ENCODE measurements around the gene BRI3.

DNA sequence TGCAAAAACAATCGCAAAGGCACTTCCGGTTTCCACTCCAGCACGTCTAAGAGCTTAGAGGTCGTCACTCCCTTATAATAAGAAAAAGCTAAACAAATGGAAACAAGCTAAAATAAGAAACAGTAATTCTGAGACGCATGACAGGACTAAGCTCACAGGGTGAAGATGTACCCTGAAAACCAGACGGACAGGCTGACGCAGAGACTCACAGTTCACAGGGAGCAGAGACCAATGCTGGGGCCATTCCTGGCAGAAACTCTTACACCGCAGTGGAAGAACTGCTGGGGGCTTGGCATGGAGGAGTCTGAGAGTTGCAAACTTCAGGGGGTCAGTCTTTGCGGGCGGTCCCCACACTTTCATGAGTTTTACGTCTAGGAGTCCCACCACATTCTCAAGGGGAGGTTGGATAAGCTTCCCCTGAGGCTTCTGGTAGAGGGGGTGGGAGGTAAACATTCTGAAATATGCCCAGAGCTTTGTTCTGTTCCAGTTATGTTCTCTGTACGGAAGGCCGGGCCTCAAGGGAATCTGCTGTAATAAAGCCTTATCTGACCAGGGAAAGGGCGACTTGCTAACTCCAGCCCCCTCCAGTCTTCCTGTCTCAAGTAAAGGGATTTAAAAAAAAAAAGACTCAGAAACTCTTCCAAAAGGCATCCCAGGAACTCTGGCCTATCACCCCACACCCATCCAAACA lies 47.8 kb downstream of the BRI3 start:
- no peak for TF ChIP-seq POLR2AphosphoS5 (IDR thresholded peaks at IDR 0.05)
- no peak for TF ChIP-seq POLR2A (IDR thresholded peaks at IDR 0.05)
- TF ChIP-seq, protein P1, sequence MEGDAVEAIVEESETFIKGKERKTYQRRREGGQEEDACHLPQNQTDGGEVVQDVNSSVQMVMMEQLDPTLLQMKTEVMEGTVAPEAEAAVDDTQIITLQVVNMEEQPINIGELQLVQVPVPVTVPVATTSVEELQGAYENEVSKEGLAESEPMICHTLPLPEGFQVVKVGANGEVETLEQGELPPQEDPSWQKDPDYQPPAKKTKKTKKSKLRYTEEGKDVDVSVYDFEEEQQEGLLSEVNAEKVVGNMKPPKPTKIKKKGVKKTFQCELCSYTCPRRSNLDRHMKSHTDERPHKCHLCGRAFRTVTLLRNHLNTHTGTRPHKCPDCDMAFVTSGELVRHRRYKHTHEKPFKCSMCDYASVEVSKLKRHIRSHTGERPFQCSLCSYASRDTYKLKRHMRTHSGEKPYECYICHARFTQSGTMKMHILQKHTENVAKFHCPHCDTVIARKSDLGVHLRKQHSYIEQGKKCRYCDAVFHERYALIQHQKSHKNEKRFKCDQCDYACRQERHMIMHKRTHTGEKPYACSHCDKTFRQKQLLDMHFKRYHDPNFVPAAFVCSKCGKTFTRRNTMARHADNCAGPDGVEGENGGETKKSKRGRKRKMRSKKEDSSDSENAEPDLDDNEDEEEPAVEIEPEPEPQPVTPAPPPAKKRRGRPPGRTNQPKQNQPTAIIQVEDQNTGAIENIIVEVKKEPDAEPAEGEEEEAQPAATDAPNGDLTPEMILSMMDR (IDR thresholded peaks at IDR 0.05): no peak

Measured in suprapubic skin (tissue), 4 donors.